ENCODE results near the gene FGF9.

Gene FGF9

GRCh38 chr13:21670883-21671619 lies at the start of gene FGF9:
Gene FGF9, plus strand, starts transcription at chr13:21671073. Its CDS starts 840 bp downstream, at chr13:21671913.
- DNase-seq (ENCODE audit: low spot score) = peak; percentile 85

- DNase-seq (ENCODE audit: low spot score) = peak; percentile 56
Measured at GRCh38 chr13:21625366-21625765, 45.5 kb upstream of the FGF9 start.

DNA sequence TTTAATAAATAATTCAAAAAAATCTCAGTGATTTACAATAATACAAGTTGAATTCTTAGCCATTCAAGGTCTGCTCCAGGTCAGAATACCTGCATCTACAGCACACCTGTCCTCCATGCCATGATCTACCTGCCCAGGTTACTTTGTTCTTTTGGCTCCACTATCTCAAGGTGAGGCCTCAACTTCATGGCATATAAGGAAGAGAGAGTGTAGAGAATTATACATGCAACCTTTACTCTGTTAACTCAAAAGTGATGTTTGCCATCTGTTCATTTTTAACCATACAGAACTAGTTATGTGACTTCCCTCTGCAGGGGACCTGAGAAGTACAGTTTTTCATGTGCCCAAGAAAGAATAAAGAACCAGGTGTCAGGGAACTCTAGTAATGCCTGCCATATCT lies 38.7 kb upstream of the FGF9 start:
- no peak for DNase-seq (ENCODE audit: low spot score)

DNA sequence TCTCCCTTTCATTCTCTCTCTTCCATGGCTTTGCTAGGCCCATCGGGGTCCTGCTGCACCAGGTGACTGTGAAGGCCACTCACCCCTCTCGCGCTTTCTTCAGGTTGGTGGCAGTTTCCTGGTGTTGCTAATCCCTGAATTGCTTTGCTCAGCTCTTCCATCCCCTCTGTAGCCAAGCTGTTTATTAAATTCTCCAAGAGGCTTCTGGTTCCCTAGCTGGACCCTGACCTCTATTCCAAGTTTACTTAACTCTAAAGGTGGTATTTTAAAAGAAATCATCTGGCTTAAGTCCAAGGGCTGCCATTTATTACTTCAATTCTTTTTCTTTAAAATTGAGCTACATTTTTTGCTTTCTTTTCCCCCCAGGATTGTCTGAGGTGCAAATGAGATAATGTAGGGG lies 34.2 kb upstream of the FGF9 start:
- no peak for DNase-seq (ENCODE audit: low spot score)

DNA sequence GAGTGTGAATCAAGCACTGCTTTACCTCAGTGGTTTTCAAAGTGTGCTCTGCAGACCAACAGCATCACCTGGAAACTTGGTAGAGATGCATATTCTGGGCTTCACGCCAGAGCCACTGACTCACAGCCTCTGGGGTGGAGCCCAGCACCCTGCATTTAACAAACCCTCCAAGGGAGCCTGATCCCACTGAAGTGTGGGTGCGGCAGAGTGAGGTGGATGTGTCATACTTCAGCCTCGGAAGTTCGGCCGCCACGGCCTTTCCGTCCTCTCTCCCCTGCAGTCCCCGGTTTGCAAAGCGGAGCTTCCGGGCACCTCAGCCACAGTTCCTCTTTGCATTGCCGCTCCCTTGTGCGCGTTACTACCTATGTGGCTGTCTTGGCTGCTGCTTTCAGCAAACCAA lies 33.6 kb upstream of the FGF9 start:
- no peak for DNase-seq (ENCODE audit: low spot score)

DNA sequence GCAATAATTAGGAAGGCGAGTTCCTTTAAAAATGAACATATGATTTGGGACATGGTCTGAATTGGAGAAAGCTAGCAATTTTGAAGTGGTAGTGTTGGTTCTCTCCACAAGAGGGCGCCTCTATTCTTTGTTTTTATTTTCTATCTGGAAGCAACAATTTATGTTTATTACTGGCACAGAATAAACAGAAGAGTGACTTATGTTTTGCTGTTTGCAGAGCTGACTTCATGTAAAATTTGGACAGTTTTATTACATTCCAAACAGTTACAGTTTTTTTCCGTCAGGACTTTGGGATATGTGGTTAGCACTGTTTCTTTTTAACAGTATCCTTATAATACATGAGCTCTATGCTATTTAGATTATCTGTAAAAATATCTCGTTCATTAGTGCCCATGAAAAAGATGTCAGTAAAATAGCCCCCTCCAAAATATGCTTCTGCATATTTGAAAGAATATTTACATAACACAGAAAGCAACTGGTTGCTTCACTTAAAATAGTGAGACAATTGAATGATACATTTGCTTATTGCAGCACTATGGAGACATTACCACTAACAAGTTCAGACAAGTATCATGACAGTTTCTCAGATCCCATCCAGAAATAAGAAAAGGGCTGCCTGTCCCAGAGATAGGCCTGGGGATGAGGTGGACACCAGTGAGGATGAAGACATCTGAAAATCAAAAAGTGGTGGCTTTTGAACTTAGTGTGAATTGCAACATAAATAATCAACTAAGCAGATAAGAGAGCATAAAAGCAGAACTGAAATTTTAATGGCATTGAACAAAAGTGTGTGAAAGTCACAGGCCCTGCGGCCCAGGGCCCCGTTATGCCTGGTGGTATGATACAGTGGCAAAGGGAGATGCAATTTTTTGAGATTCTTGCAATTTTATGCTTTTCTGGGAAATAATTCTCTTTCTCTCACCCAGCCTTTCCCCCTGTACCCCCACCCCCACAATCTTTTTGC lies 32.3 kb upstream of the FGF9 start:
- DNase-seq (ENCODE audit: low spot score) = peak; percentile 51

- DNase-seq (ENCODE audit: low spot score) = no peak
Measured at GRCh38 chr13:21639561-21639960, 31.3 kb upstream of the FGF9 start.

- DNase-seq (ENCODE audit: low spot score) = no peak
Measured at GRCh38 chr13:21641629-21642028, 29.2 kb upstream of the FGF9 start.

DNA sequence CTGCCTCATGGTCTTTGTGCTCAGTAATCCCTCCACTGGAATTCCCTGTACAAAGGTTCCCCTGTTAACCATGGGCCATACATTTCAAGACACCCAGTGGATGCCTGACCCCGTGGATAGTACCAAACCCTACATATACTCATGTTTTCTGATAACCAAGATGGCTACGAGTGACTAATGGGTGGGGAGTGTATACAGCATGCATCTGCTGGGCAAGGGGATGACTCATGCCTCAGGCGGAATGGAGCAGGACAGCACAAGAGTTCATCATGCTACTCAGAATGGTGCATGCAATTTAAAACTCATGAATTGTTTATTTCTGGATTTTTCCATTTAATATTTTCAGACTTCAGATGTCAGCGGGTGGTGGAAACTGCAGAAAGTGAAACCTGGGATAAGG lies 13.3 kb upstream of the FGF9 start:
- no peak for DNase-seq (ENCODE audit: low spot score)

DNA sequence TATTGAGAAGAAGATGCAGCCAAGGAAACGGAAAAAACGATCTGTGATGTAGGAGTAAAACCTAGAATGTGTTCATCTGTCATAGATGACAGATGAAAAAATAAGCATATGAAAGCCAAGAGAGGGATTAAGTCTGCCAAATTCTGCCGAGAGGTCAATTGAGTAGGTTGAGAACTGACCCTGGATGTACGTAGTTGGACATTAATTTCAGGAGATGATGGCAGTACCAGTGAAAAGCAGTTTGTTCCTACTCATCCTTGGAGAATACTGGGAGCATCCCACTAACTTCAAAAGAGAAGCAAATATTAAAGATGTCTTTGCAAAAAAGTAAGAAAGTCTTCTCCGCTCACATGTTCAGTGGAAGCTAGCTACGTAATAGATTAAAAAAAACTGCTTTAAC lies 11.8 kb upstream of the FGF9 start:
- no peak for DNase-seq (ENCODE audit: low spot score)

DNA sequence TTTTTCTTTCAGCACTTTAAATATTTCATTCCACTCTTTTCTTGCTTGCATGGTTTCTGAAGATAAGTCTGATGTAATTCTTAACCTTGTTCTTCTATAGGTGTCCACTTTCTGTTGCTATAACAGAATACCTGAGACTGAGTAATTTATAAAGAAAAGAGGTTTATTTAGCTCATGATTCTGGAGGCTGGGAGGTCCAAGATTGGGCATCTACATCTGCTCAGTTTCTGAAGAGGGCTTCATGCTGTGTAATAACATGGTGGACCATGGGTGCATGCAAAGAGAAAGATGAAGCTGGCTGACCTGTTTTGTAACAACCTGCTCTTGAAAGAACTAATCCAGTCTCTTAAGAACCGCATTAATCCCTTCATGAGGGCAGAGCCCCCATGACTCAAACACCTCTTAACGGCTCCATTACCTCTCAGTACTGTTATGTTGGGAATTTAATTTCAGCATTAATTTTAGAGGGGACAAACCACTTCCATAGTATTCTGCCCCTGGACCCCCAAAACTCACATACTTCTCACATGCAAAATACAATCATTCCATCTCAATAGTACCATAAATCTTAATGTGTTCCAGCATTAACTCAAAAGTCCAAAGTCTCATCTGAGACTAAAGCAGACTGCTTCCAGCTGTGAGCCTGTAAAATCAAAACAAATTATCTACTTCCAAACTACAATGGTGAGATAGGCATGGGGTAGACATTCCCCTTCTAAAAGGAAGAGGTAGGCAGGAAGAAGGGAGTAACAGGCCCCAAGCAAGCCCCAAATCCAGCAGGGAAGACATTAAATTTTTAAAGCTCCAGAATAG lies 9.6 kb upstream of the FGF9 start:
- DNase-seq (ENCODE audit: low spot score) = no peak

GRCh38 chr13:21663197-21663596 lies 7.7 kb upstream of the FGF9 start:
- DNase-seq (ENCODE audit: low spot score) = no peak

GRCh38 chr13:21668732-21669275 lies 2.1 kb upstream of the FGF9 start:
- DNase-seq (ENCODE audit: low spot score) = peak; percentile 38

DNA sequence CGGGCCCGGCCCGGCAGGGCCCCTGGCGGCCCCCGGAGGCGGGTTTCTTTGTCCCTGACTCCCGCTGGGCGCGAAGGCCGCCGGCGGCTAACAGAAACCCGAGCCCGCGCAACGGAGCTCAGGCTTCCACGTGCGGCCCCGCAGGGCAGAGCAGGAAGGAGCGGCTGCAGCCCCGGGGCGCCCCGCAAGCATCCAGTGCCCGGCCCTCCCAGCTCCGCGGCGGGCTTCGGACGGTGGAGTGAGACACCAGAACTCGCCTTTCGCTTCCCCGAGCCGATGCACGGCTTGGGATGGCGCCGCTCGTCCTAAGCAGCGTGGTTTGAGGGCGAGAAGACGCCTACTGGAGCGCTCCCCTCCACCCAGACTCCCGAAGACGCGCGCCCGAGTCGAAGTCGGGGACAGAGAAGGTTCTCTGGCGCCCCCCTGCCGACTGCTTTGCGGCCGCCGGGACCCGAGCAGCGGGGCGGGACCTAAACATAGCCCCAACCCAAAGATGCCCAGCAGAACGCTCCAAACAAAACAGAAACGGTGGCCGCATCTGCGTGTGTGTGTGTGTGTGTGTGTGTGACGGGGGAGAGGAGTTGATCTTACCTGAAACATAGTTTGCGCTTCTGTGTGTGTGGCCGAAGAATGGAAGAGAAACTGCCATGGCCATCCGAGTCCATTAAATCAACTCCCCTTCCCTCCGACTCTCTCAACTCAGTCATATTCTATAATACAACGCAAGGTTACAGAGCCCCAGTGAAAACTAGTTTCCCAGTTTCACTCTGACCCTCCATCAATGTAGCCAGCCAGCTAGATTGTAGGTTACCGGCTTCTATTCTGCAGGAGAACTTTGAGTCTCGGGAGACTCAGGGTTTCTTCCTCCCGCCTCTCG lies 629 bp upstream of the FGF9 start:
- peak; percentile 79 for DNase-seq (ENCODE audit: low spot score)

DNA sequence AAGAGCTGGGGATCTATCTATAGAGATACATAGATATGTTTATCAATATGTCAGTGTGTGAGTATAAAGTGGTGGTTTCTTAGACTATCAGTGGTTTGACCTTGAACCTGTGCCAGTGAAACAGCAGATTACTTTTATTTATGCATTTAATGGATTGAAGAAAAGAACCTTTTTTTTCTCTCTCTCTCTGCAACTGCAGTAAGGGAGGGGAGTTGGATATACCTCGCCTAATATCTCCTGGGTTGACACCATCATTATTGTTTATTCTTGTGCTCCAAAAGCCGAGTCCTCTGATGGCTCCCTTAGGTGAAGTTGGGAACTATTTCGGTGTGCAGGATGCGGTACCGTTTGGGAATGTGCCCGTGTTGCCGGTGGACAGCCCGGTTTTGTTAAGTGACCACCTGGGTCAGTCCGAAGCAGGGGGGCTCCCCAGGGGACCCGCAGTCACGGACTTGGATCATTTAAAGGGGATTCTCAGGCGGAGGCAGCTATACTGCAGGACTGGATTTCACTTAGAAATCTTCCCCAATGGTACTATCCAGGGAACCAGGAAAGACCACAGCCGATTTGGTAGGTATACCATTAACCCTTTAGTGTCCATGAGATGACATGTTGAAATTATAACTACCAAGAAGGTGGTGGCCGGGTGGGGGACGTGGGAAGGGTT lies 880 bp downstream of the FGF9 start:
- DNase-seq (ENCODE audit: low spot score) = peak; percentile 13

DNA sequence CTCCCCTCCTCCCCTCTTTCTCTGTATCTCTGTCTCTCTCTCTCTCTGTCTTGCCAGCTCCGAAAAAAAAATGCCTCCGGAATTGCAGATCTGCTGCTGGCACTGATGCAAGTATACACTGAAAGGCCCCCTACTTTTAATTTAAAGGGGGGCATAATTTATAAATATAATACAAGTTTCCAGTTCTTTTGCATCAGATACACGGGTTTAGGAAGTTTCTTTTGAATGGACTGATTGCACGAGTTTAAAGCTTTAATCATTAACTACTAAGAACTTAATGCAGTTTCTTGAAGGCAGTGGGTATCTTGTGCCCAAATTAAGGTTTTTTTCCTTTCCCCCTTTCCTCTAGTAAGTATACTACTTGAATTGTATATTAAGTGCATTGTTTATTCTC lies 1.4 kb downstream of the FGF9 start:
- DNase-seq (ENCODE audit: low spot score) = no peak

DNA sequence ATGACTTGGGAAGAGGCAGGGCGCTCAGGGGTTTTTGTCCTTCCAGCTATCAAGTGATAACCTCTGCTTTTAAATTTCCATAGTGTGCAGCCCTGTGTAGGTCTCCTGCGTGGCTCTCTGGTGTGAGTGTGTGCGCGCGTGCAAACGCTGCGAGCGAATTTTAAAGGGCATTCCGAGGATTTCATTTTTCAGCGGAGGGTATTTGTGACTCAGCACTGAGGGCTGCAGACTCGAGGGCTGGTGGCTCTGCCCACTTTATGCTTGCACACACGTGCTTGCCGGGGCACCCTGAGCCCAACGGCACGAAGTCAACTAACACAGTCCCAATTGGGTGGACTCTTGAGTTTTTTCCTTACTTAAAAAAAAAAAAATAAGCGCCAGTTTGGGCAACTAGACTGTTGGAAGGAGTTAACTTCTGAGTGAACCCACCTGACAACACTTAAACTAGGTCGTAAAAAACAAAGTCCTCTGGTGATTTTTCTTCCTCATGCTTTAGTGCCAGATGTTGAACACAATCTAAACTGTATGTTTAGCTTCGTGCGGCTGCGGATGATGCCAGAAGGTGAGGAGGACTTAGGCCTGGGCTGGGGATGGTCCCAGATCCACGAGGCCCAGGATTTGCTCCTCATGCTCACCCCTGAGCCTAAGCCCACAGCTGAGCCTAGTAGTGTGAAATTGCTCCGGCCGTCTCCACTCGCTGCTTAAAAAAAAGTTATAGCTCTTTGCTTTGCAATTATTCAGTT lies 2.1 kb downstream of the FGF9 start:
- no peak for DNase-seq (ENCODE audit: low spot score)

GRCh38 chr13:21673539-21673788 lies 2.6 kb downstream of the FGF9 start:
- DNase-seq (ENCODE audit: low spot score) = peak; percentile 56

- peak; percentile 40 for DNase-seq (ENCODE audit: low spot score)
Measured at GRCh38 chr13:21673789-21674489, 3.1 kb downstream of the FGF9 start.
